Stimulated activated CD8-positive, alpha-beta memory T cell treated with anti-CD3 and anti-CD28 coated beads, Interleukin-15, amount 100 ng/mL, for 24 hours (primary cell): ENCODE results near the gene CPNE5.

Source experiments
- DNase-seq: peaks from one replicate; pipeline ENCODE4 v3.0.0-alpha.2; 2020; ENCODE audit warnings: low read depth

The CPNE5 gene

DNA sequence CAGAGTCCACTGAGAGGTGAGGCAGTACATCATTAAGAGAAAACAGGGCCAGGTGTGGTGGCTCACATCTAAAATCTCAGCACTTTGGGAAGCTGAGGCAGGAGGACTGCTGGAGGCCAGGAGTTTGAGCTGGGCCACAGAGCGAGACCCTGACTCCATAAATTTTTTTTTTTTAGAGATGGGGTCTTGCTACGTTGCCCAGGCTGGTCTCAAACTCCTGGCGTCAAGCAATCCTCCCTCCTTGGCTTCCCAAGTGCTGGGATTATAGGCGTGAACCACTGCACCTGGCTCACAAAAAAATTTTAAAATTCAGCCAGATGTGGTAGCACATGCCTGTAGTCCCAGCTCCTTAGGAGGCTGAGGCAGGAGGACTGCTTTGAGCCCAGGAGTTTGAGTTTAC lies 18.1 kb upstream of the CPNE5 start:
- no peak for DNase-seq

DNA sequence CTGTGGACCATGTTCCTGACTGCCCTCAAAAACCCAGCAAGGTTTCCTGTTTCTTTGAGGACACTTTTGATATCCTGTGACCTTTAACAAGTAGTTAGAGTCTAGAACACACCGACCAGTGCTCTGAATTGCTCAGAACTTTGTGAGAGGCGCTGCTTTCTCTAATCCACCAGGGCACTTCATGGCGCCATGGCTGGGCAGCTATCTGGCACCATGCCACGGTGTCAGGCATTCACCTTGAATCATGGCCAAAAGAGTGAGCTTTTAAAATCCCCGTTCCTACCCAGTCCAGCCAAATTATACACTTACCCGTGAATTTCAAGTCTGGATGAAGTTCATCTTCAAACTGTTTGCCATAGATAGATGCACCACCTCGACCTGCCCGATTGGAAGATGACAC lies 17.0 kb upstream of the CPNE5 start:
- no peak for DNase-seq

DNA sequence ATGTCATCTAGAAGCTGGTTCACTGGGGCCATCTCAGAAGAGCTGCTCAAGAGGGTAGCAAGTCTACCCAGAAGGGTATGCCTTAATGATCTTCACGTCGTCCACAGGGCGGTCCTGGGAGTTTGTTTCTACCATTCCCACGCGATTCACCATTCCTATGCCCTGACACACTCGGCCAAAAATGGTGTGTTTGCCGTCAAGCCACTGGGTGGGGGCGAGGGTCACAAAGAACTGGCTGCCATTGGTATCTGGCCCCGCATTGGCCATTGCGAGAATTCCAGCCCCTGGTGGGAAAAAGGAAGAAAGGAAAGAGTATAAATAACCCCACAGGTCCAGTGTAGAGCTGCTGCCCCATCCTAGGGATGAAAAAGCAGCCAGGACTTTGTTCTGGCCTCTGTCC lies 16.5 kb upstream of the CPNE5 start:
- DNase-seq: no peak

DNA sequence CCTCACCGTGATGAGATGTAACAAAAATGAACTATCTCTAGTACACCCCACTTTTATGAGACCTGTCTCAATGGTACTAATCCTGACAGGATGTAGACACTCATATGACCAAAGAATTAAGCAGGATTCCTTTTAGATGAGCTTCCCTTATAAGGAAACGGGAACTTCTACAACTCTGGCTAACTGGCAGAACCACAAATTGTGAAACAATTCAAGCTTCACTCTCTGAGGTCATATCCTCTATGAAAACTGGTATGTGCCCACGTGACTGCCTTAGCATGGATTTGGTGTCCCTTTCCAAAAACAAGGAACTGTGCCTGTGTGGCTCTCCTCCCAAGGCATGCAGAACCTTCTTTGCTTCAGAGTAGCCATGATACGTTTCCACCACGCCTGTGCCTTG lies 14.1 kb upstream of the CPNE5 start:
- no peak for DNase-seq

DNA sequence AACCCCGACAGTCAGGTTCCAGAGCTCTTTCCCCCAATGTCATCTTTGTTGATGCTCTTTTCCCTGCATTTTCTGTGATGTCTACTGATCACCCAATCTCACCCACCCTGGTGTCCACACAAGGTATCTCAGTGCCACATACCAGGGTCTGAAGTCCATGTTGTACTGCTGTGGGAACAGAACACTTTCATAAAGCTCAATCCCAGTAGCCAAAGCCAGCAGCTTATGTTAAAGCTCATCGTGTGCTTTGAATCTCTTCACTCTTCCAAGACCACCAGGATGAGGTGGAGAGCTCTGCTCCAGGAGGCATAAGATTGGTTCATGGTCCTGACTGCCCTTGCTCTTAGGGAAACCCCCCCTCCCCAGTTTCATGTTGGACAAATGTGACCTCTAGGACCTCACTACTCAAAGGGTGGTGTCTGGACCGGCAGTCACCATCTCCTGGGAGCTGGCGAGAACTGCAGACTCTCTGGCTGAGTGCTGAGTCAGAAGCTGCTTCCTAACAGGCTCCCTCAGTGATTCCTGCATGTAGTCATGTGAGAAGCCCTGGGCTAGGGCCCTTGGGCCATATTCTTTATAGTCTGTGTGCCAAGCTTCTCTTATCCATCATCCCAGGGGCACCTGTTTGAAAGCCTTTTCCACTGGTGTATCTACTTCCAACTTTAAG lies 13.4 kb upstream of the CPNE5 start:
- DNase-seq: no peak

DNA sequence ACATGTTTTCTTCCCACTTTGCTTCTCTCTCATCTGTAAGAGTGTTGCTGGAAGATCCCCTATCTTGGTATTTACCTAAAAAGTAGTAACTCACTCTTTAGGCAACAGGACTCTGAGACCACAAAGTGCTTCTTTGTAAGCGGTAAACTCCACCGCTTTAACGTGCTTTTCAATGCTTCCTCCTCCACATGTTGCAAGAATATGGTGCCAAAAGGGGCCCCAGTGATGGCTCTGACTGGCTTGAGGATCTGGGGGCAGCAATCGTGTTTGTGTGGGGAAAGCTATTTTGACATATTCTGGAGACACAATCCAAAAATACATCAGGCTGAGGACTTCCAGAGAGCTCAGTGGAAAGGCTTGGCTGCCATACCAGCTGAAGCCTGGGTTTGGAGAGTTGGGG lies 12.4 kb upstream of the CPNE5 start:
- DNase-seq: no peak

DNA sequence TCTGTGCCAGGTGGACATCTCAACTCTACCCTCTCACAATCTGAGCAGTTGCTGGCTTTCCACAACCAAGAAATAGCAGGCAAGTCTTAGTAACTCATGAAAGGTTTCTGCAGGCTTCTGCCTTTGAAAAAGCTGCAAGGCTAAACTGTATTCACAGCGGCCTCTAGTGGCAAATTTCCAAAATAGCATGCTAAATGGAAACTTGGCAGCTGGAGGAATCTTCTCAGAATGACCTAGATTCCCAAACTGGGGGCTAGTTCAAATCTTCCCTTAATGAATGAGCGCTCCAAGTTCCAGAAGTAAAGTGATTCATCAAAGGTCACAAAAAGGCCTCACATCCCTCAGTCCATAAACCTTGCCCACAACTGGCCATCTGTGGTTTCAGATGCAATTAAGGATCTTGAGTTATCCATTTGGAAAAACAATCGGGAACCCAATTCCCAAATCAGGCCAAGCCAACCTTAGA lies 11.9 kb upstream of the CPNE5 start:
- no peak for DNase-seq

DNA sequence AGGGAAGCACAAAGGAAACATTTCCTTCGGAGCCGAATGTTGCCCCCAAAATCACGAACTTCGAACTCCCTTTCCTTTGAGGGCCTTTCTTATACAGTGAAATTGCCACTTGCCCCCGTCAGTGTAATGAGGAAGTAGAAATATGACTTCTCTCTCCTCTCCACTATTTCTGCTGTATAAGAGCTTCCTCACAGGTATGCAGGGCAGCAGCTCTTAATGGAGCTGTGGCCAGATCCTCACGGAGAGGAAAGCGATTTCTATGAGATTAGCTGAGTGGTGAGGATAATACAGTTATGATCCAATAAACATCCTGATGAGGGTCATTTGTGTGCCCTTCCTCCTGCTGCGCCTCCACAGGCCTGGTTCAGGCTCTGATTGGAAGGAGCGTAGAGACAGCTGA lies 10.8 kb upstream of the CPNE5 start:
- no peak for DNase-seq

DNA sequence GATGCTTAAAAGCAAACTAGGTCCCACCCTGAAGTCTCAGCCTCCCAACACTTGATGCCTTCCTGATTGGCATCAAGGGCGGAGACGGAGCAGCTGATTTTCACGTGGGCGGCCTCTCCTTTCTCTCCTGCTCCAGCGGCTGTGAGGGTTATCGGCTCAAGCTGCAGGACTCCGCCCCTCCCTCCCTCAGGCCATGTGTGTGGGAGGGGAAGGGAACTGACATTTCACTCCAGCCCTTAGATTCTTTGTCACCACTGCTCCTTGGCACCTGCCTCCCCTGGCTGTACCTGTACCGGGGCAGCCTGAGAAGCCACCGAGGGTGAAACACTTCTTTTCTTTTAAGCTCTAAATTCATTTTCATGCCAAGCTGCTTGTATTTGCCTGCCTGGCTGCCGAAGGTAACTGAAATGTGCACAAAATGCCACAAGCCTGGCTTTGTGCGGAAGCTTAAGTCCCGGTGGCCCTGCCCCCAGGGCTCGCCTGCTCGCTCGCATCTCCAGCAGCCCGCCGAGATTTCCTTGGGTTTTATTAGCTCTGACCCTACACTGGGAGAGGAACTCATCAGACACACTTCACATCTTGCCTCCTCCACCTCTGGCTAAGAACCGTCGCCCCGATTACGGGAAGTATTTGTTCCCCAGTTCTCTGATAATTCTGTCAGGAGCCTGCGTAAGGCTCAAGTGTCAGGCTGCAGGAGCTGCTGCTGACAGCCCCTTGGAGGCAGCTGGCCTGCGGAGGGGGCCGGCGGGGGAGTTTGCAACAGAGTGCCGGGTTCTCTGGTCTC lies 9.6 kb upstream of the CPNE5 start:
- no peak for DNase-seq

DNA sequence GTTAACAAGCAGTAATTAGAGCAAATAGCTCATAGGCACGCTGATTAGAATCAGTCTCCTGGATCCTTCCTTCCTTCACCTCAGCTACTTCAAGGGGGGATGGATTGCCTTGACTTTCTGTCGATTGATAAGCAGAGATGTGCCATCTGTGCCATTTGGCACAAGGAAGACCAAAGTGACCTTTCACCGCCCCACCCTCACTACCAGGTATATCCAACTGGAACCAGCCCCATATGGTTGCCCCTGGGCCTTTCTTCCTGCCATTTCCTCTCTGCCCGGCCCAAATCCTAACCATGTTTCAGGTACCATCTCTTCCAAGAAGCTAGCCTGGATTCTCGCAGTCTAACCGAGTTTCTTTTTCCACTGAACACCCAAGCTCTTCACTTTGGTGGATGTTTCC lies 8.7 kb upstream of the CPNE5 start:
- no peak for DNase-seq

DNA sequence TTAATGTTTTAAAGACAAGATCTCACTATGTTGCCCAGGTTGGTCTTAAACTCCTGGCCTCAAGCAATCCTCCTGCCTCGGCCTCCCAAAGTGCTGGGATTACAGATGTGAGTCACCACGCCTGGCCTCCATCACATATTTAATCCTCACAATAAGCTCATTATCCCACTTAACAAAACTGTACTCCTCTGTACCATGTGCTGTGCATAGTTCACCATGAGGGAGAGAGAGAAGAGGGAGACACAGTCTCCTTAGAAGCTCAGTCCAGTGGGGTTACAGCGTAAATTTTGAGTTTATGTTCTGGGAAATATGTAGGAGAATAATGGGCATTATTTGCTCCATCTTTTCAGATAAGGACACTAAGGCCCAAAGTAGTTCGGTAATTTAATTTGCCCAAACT lies 7.9 kb upstream of the CPNE5 start:
- DNase-seq: no peak

DNA sequence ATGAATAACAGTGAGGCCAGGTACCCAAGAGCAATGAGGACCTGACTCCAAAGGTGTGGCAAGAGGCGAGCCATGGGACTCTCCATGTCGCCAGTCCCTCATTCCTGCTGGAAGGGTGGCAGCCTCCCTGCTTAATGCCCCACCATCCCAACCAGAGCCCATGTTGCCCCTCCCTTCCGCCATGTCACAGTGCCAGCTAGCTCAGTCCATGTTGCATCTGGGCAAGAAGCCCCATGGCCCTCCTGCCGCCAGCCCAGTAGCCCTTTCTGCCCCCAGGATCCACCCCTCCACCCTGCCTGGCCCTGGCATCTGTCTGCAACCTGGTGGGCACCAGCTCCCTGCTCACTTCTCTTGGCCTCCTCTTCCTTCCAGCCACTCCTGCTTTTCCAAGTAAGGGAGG lies 6.0 kb upstream of the CPNE5 start:
- DNase-seq: no peak

DNA sequence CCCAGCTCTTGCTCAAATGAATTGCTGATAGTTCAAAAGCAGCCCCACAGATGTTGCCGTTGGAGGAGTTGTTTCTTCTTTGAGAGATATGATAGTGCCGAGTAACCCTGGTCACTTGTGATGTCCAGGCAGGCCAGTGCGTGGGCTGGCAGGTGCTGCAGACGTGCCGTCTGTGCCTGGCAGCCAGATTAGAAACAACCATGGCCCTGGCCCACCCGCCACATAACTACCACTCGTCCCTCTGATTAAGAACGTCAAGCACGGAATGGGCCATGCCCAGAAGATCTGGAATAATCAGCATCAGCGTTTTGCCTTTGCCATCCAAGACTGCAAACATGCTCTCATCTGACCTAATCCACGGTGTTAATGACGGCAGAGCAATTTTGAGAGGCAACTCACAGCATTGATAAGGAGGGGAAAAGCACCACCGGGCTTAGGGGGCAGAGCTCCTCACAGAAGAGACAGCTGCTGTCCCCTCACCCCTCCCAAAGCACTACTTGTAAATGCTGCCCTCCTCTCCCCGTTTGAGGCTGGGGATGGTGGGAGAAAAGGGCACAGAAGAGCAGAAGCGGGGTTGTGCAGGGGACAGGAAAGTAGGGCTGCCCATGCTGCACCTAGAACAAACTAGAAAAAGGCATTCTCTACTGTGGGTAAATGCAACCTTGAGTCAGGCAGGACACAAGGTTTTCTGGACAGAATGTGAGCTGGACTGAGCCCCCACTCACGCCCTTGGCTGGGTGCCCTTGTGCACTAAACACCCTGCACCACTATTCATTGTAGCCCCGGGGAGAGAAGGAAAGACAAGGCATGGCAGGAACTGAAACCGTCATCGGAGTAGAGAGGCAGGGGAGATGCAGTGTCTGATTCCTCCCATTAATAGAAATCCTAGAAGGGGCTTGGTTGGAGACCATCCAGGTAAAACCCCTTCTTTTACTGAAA lies 5.3 kb upstream of the CPNE5 start:
- DNase-seq: no peak

DNA sequence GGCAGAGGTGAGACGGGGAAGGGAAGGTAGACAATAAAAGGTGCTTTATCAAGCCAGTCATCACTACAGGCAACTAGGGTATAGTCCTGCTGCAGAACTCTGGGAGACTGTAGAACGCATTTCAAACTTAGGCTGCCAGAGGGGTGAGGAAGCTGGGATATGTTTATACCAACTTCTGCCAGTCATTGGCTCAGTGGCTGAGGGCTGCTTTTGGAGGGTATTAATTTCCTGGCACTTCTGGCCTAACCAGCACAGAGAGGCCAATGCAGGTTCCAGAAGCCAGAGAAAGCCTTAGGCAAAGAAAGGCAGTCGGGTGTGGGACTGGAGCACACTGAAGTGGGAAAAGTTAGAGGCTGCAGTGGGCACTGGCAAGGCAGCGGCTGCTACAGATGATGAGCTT lies 3.9 kb upstream of the CPNE5 start:
- DNase-seq: no peak

DNA sequence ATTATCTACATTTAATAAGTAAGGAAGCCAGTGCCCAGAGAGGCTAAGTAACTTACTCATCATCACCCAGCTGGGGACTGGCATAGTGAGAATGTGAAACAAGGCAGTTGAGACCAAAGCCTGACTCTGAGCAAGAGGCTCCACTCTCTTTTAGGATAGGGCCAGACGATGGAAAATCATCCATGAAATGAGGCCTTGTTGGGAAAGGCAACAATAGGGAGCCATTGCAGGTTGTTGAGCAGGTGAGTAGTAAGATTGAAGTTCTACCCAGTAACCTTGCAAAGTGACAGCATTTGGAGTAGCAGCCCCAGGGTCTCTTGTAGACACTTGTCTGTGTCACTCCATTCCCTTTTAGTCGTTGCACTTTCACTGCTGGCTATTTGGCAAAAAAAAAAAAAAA lies 2.5 kb upstream of the CPNE5 start:
- no peak for DNase-seq

DNA sequence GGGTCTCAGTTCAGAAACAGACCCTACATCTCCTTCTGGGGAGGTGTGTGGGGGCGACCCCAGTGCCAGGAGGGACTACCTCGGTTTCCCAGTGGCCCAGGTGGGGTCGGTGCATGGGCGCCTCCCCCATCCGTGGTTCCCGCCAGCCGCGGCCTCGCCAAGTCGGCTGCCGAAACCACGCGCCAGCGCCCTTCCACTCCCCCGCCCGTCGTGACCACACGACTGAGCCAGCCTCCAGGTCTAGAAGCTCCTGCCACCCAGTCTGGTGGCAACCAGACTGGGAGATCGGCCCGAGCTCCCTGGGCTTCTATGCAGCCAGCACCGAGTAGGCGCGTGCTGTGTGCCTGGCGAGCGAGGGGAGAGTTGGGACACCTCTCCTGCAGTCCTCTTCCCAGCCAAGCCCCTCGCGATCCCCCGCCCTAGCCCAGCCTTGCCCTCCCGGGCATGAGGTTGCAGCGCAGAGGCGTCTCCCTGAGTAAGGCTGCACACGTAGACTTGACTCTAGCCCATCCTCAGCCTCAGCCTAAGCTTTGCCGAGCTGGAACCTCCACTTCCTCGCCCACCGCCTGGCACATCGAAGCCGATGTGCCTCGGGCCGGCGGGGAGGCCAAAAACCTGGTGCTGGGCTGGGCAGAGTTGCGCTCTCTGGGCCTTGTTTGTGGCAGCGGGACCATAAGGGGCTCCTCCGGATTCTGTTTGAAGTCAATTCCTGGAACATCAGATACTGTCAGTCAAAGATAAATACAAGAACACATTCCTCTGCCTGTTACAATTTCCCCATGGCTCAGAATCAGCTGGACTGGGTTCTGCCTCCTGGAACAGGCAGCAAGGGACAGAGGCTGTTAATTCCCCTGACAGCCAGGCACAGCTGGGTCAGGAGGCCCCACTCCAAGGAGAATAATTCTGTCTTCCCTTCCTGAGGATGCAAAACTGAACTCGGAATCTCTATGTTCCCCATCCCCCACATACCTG lies 1.5 kb upstream of the CPNE5 start:
- DNase-seq: no peak

DNA sequence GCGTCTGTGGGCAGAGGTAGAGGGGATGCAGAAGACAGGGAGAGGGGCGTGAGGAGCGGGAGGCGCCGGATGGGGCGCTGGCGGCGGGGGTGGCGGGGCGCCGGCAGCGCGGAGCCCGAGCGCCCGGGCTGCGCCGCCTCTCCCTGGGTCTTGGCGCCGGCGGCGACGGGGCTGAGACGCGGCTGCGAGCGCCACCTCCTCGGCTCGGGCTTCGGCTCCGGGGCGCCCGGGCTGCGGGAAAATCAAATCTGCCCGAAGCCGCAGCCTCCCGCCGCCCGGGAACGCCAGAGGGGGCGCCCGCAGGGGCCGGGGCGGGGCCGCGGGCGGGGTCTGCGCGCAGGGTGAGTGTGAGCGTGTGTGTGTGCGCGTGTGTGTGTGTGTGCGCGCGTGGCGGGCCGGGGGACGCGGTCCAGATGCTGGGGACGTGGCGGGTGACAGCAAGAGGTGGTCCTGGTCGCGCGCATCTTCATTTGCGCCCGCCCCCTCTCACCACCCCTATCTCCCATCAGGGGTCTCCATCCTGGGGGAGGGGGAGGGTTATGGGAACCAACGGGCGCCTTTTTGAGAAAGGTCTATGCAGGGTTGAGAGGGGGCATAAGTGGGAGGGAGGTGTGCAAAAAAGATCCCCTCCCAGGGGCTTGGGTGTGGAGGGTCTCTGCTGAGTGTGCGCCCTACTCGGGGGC lies 646 bp upstream of the CPNE5 start:
- no peak for DNase-seq

DNA sequence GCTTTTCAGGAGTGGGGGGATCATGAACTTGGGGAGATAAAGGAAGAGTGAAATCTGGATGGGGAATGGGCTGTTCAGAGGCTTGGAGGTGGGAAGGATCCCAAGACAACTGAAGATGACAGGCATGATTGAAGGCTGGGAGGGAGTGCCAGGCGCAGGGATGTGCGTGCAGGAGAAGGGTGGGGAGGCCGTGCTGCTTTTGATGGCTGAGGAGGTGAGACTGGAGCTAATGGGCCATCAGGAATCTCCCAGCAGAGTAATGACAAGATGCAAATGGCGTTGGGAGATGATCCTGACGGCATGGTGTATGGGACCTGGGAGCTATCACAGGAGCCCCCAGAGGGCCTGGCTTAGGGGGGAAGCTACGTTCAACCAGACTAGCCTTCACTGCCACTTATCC lies 1.6 kb downstream of the CPNE5 start:
- no peak for DNase-seq

DNA sequence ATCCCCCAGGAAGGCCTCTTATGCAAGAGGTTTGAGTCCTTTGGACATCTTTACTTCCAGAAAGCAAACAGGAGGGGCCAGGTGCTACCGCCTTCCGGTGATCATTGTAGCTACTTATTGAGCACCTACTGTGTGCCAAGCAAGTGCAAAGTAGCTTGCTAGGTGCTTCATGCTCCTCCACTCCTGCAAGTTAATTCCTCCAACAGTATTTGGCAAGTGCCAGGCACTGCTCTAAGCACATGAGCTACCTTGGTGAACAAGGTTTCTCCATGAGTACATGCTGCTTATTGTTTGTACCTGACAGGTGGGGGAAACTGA lies 2.3 kb downstream of the CPNE5 start:
- DNase-seq: no peak

DNA sequence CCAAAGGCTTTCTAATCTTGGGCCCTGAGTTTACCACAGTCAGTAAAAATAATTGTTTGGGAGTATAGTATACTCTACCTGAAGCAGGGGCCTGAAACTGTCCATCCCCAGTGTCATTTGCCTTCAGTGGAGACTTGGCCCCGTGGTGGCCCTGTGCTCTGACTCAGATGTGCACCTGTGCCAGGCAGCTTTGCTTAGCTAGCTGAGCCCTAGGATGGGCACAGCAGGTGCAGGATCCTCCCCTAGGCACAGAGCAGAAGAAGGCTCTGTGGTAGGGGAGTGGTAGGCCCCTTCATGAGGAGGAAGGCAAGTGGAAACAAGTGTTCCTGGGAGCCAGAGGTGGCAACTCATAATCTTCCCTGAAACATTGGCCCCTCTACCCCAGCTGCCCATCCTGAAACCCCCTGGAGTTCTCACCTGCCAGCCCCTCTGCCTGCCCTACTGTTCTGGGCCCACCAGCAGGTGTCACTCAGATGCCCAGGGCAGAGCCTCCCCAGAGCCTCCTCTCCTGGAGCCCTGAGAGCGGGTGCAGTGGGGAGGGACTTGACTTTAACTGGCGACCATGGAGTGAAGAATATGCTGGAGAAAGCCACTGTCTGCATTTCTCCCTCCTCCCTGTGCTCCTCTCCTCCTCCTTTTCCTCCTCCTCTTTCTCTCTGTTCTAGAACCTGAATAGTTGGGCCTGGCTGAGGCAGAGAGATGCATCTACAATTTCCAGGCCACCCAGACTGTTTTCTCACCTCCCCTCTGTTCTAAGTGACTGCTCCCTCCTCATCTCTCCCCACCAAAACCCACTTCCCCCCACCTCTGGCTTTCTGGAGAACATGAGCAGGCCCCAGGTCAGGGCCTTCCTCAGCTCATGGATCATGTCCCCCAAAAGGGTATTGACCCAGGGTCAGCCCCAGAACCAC lies 2.9 kb downstream of the CPNE5 start:
- DNase-seq: no peak
